Keratinocyte (primary cell): Measurements from ENCODE around the gene TELO2. TPM values are rescaled to one million over a fixed set of nuclear protein-coding genes. Genes with fewer than 3 reads are reported as not detected.

ENCODE experiments used
- DNase-seq: peaks from one replicate; pipeline ENCODE4 v3.0.0-alpha.2; 2011; ENCODE audit warnings: low read depth, missing footprints, low spot score
- FAIRE-seq: peaks from 2 replicates; lab custom pipeline; 2011; peaks lifted over from hg19 to GRCh38; lab: Jason Lieb, UNC
- H2AFZ ChIP-seq: 2 replicates; pipeline ENCODE4 v1.6.0; 2012; ENCODE audit warnings: low read length, control low read depth, inconsistent platforms; ENCODE audit not compliant: control insufficient read depth
- H3K27ac ChIP-seq: 2 replicates; pipeline ENCODE4 v1.5.1; 2011; ENCODE audit warnings: low read length; ENCODE audit not compliant: control insufficient read depth, insufficient read depth
- H3K27me3 ChIP-seq: 3 replicates; pipeline ENCODE4 v1.6.0; 2011; ENCODE audit warnings: low read length; ENCODE audit not compliant: control insufficient read depth, insufficient read depth; ENCODE audit errors: extremely low read depth
- H3K36me3 ChIP-seq, 2 experiments: 2 replicates in 1 of 2; 3 replicates in 1 of 2; pipeline ENCODE4 v1.5.1; 2011; ENCODE audit warnings: low read length in 2 of 2, mild to moderate bottlenecking in 1 of 2; ENCODE audit not compliant: control insufficient read depth in 2 of 2, insufficient read depth in 2 of 2; ENCODE audit errors: extremely low read depth in 1 of 2
- H3K4me1 ChIP-seq: 3 replicates; pipeline ENCODE4 v1.5.1; 2011; ENCODE audit warnings: low read length; ENCODE audit not compliant: control insufficient read depth, insufficient read depth; ENCODE audit errors: extremely low read depth
- H3K4me2 ChIP-seq: 3 replicates; pipeline ENCODE4 v1.6.0; 2011; ENCODE audit warnings: low read depth, low read length; ENCODE audit not compliant: control insufficient read depth, insufficient read depth; ENCODE audit errors: extremely low read depth
- H3K4me3 ChIP-seq, 3 experiments: fragments of 200-600 bp in 1 of 3; sonication (generic) in 1 of 3; 2 replicates in 2 of 3; 3 replicates in 1 of 3; pipeline ENCODE4 v1.5.1; 2011 to 2016; ENCODE audit warnings: low read length in 3 of 3, mild to moderate bottlenecking in 3 of 3, control low read depth in 2 of 3, inconsistent platforms in 1 of 3, low read depth in 1 of 3, mixed read lengths in 1 of 3, mixed run types in 1 of 3, moderate library complexity in 1 of 3; ENCODE audit not compliant: control insufficient read depth in 2 of 3, insufficient read depth in 2 of 3; ENCODE audit errors: extremely low read depth in 1 of 3
- H3K79me2 ChIP-seq: 2 replicates; pipeline ENCODE4 v1.6.0; 2012; ENCODE audit warnings: low read length; ENCODE audit not compliant: control insufficient read depth, insufficient read depth
- H3K9ac ChIP-seq: 3 replicates; pipeline ENCODE4 v1.6.0; 2011; ENCODE audit warnings: low read length; ENCODE audit not compliant: control insufficient read depth, insufficient read depth; ENCODE audit errors: extremely low read depth
- H3K9me1 ChIP-seq: 3 replicates; pipeline ENCODE4 v1.6.0; 2011; ENCODE audit warnings: low read length; ENCODE audit not compliant: control insufficient read depth, insufficient read depth; ENCODE audit errors: extremely low read depth
- H3K9me3 ChIP-seq: 2 replicates; pipeline ENCODE4 v1.5.1; 2012; ENCODE audit warnings: low read depth, low read length; ENCODE audit not compliant: control insufficient read depth
- H4K20me1 ChIP-seq: 3 replicates; pipeline ENCODE4 v1.6.0; 2011; ENCODE audit warnings: low read length; ENCODE audit not compliant: control insufficient read depth, insufficient read depth; ENCODE audit errors: extremely low read depth
- CTCF ChIP-seq, 3 experiments: IDR thresholded peaks in 1 of 3; conservative IDR thresholded peaks in 1 of 3; optimal IDR thresholded peaks in 1 of 3; 2 replicates in 2 of 3; 3 replicates in 1 of 3; pipeline versions ENCODE3 to v1.5.1; 2011; ENCODE audit warnings: low read length in 3 of 3, mild to moderate bottlenecking in 3 of 3, moderate library complexity in 2 of 3, control low read depth in 1 of 3, inconsistent platforms in 1 of 3; ENCODE audit not compliant: insufficient read depth in 2 of 3; ENCODE audit errors: extremely low read depth in 1 of 3
- EZH2 ChIP-seq: IDR thresholded peaks from one replicate; pipeline ENCODE4 v1.6.1; 2012; ENCODE audit warnings: inconsistent platforms, mild to moderate bottlenecking, low read length, moderate library complexity
- dilution Hi-C: fragments of 300-500 bp; cut with MboI; formaldehyde crosslinking; loops from one replicate; pipeline ENCODE4 v1.7.0; 2020; ENCODE audit warnings: low sequenced_read_pairs; ENCODE audit not compliant: extremely low pct_ligation_motif_present
- polyA plus RNA-seq, 5 experiments: library from polyadenylated mRNA; depleted of rRNA in 3 of 5; stranded (reverse) in 3 of 5; stranded (forward) in 1 of 5; unstranded in 1 of 5; fragments of >200 nt; gene quantifications; 1 replicate in 1 of 5; 2 replicates in 3 of 5; 3 replicates in 1 of 5; pipeline versions ENCODE4 v1.2.1 to v1.2.3, GENCODE V29; 2011 to 2012; ENCODE audit warnings: missing spikeins in 2 of 5, low read depth in 1 of 5, low replicate concordance in 1 of 5

TELO2 gene
- polyA plus RNA-seq, 1 donor (not counting 4 experiments of a cell fraction or from before 2014, with no cell fraction given) = 7.9 TPM

- no peaks in the 10 kb centered on the region for H3K4me1 ChIP-seq
- no peak overlapping the region for H3K9ac ChIP-seq
- H3K4me3 ChIP-seq = no peak overlapping the region
- no peaks in the 10 kb centered on the region for H3K27me3 ChIP-seq
- no peaks in the 10 kb centered on the region for H3K9me3 ChIP-seq
- dilution Hi-C loops = no loop called here
- H2AFZ ChIP-seq = no peak overlapping the region
- H3K9me1 ChIP-seq = no peaks in the 10 kb centered on the region
- no peaks in the 10 kb centered on the region for H4K20me1 ChIP-seq
- H3K4me2 ChIP-seq = no peak overlapping the region
- TF ChIP-seq EZH2 = no peak
- TF ChIP-seq CTCF (optimal IDR thresholded peaks at IDR 0.05 in 1 of 3, IDR thresholded peaks at IDR 0.05 in 1 of 3, conservative IDR thresholded peaks at IDR 0.05 in 1 of 3; ENCODE audit: extremely low read depth in 1 of 3, insufficient read depth in 2 of 3, low read length in 3 of 3) = no peak
- H3K79me2 ChIP-seq = no peaks in the 10 kb centered on the region
- H3K27ac ChIP-seq = no peak overlapping the region
- DNase-seq = no peak
- H3K36me3 ChIP-seq = no peaks in the 10 kb centered on the region
- FAIRE-seq = no peak
Measured at GRCh38 chr16:1520461-1520860, 27.3 kb downstream of the TELO2 start.

- no peaks in the 10 kb centered on the region for H3K27me3 ChIP-seq
- no peaks in the 10 kb centered on the region for H3K9me3 ChIP-seq
- no peaks in the 10 kb centered on the region for H3K4me1 ChIP-seq
- no peaks in the 10 kb centered on the region for H3K36me3 ChIP-seq
- FAIRE-seq = no peak
- no peak overlapping the region for H3K9ac ChIP-seq
- no peak for DNase-seq
- H3K79me2 ChIP-seq = no peaks in the 10 kb centered on the region
- no peaks in the 10 kb centered on the region for H4K20me1 ChIP-seq
- TF ChIP-seq EZH2 (no peak), CTCF (optimal IDR thresholded peaks at IDR 0.05 in 1 of 3, IDR thresholded peaks at IDR 0.05 in 1 of 3, conservative IDR thresholded peaks at IDR 0.05 in 1 of 3; ENCODE audit: extremely low read depth in 1 of 3, insufficient read depth in 2 of 3, low read length in 3 of 3) (no peak)
- H3K4me3 ChIP-seq = no peak overlapping the region
- no peak overlapping the region for H2AFZ ChIP-seq
- H3K4me2 ChIP-seq = no peak overlapping the region
- H3K27ac ChIP-seq = no peak overlapping the region
- H3K9me1 ChIP-seq = no peaks in the 10 kb centered on the region
- dilution Hi-C loops = no loop called here
Measured at GRCh38 chr16:1523581-1524245, 30.6 kb downstream of the TELO2 start.
